Uterus (tissue), 4 donors: ENCODE measurements around the gene PREX1. TPM values are rescaled to one million over a fixed set of nuclear protein-coding genes. Genes with fewer than 3 reads are reported as not detected.
"Not testable (repeated sequence)": the region's sequence is repeated elsewhere in the genome, so short reads cannot be mapped to it uniquely, and the experiment has no call there.

ENCODE experiments used
- DNase-seq, 2 donors: peaks; one replicate each; pipeline ENCODE4 v3.0.0-alpha.2; 2019 to 2020
- H3K27ac ChIP-seq, 2 donors: fragments of 200-600 bp; sonication (generic); 1 replicate in 1 of 2; 2 replicates in 1 of 2; pipeline ENCODE4 v1.5.1; 2016 to 2018
- H3K27me3 ChIP-seq, 2 donors: fragments of 200-600 bp; sonication (generic); one replicate each; pipeline ENCODE4 v1.5.1; 2018 to 2019; ENCODE audit warnings: control low read depth in 1 of 2
- H3K36me3 ChIP-seq, 2 donors: fragments of 200-600 bp; sonication (generic); one replicate each; pipeline ENCODE4 v1.5.1; 2019; ENCODE audit warnings: control low read depth in 1 of 2
- H3K4me1 ChIP-seq, 2 donors: fragments of 200-600 bp; sonication (generic); one replicate each; pipeline ENCODE4 v1.5.1; 2018 to 2019; ENCODE audit warnings: control low read depth in 1 of 2
- H3K4me3 ChIP-seq, 2 donors: fragments of 200-600 bp; sonication (generic); 1 replicate in 1 of 2; 2 replicates in 1 of 2; pipeline ENCODE4 v1.5.1; 2018 to 2019; ENCODE audit warnings: mild to moderate bottlenecking in 1 of 2
- H3K9me3 ChIP-seq, 2 donors: fragments of 200-600 bp; sonication (generic); one replicate each; pipeline ENCODE4 v1.5.1; 2019; ENCODE audit warnings: control low read depth in 1 of 2
- CTCF ChIP-seq, 4 experiments: fragments of 200-600 bp in 2 of 4; fragments of 450-650 bp in 2 of 4; sonication (generic) in 2 of 4; IDR thresholded peaks; one replicate each; pipeline ENCODE4 v1.5.1; 2016 to 2019; ENCODE audit warnings: antibody characterized with exemption in 4 of 4, mild to moderate bottlenecking in 2 of 4, moderate library complexity in 1 of 4
- POLR2A ChIP-seq, 2 donors: fragments of 450-650 bp; IDR thresholded peaks; one replicate each; pipeline ENCODE4 v1.6.1; 2016; ENCODE audit warnings: antibody characterized with exemption in 2 of 2, mild to moderate bottlenecking in 1 of 2, moderate library complexity in 1 of 2
- intact Hi-C: fragments of 100-400 bp; cut with DNase I; formaldehyde crosslinking; loops from one replicate; pipeline ENCODE4 v1.15.1; 2023; ENCODE audit warnings: low total_unique reads
- total RNA-seq, 4 donors: library from RNA; depleted of rRNA in 3 of 4; stranded (reverse); fragments of >200 nt in 3 of 4; gene quantifications; one replicate each; pipeline versions ENCODE4 v1.1.0 to v1.2.4, GENCODE V29; 2014 to 2023
- donor health status: DM: yes; HTN: yes; CAD: no.

Gene PREX1
- total RNA-seq, 4 donors from 2014 or later: 3.6 to 19.7 (median 11.3) TPM

GRCh38 chr20:48846516-48847492 lies 19.0 kb upstream of the PREX1 start:
- no peak overlapping the region for H3K27ac ChIP-seq
- intact Hi-C loops: no loop called here
- no peak for DNase-seq
- no peaks in the 10 kb centered on the region for H3K9me3 ChIP-seq
- H3K27me3 ChIP-seq: no peaks in the 10 kb centered on the region
- no peaks in the 10 kb centered on the region for H3K4me1 ChIP-seq
- TF ChIP-seq CTCF (IDR thresholded peaks at IDR 0.05): no peak
- no peak for TF ChIP-seq POLR2A (IDR thresholded peaks at IDR 0.05)
- H3K4me3 ChIP-seq: no peak overlapping the region
- H3K36me3 ChIP-seq: no peaks in the 10 kb centered on the region

GRCh38 chr20:48845721-48846306 lies 18.0 kb upstream of the PREX1 start:
- Histone ChIP-seq H3K9me3 (no peaks in the 10 kb centered on the region), H3K4me3 (no peak overlapping the region), H3K36me3 (no peaks in the 10 kb centered on the region), H3K27ac (no peak overlapping the region), H3K27me3 (no peaks in the 10 kb centered on the region), H3K4me1 (no peaks in the 10 kb centered on the region)
- intact Hi-C loops: no loop called here
- TF ChIP-seq CTCF (IDR thresholded peaks at IDR 0.05): no peak
- no peak for TF ChIP-seq POLR2A (IDR thresholded peaks at IDR 0.05)
- no peak for DNase-seq

- Histone ChIP-seq H3K4me3 (no peak overlapping the region), H3K9me3 (no peaks in the 10 kb centered on the region), H3K27ac (no peak overlapping the region), H3K27me3 (no peaks in the 10 kb centered on the region), H3K36me3 (no peaks in the 10 kb centered on the region), H3K4me1 (no peaks in the 10 kb centered on the region)
- intact Hi-C loops: no loop called here
- TF ChIP-seq POLR2A (IDR thresholded peaks at IDR 0.05): no peak
- no peak for TF ChIP-seq CTCF (IDR thresholded peaks at IDR 0.05)
- DNase-seq: no peak
Observed at GRCh38 chr20:48844996-48845395, 17.2 kb upstream of the PREX1 start.

GRCh38 chr20:48843896-48844295 lies 16.1 kb upstream of the PREX1 start:
- DNase-seq, intact Hi-C loops: not testable (repeated sequence)

GRCh38 chr20:48843057-48843806 lies 15.4 kb upstream of the PREX1 start:
- H3K27ac ChIP-seq: no peak overlapping the region
- no peaks in the 10 kb centered on the region for H3K4me1 ChIP-seq
- TF ChIP-seq CTCF (IDR thresholded peaks at IDR 0.05) (no peak), POLR2A (IDR thresholded peaks at IDR 0.05) (no peak)
- H3K4me3 ChIP-seq: no peak overlapping the region
- no peaks in the 10 kb centered on the region for H3K27me3 ChIP-seq
- no peaks in the 10 kb centered on the region for H3K9me3 ChIP-seq
- intact Hi-C loops: no loop called here
- no peak for DNase-seq
- H3K36me3 ChIP-seq: no peaks in the 10 kb centered on the region

More at GRCh38 chr20:48843896-48844295, 16.1 kb upstream of the PREX1 start:
- not testable (repeated sequence) for H3K27ac ChIP-seq, H3K4me3 ChIP-seq, H3K36me3 ChIP-seq, H3K27me3 ChIP-seq, H3K4me1 ChIP-seq, H3K9me3 ChIP-seq
